CD4-positive, alpha-beta memory T cell (primary cell): Measurements from ENCODE around the gene ADAM33. TPM values are rescaled to one million over a fixed set of nuclear protein-coding genes. Genes with fewer than 3 reads are reported as not detected.

Experiments used
- CTCF ChIA-PET: fragments of 350-600 bp; sonication (Branson Sonifier 250); formaldehyde crosslinking; loops from one replicate; lab custom pipeline; 2021; ENCODE audit warnings: inconsistent platforms; ENCODE audit not compliant: partially characterized antibody; lab: Charles Lee
- POLR2A ChIA-PET: fragments of 350-600 bp; sonication (Branson Sonifier 250); formaldehyde crosslinking; loops from one replicate; lab custom pipeline; 2021; ENCODE audit not compliant: partially characterized antibody; lab: Charles Lee
- DNase-seq, 5 donors: peaks; one replicate each; pipeline versions ENCODE4 v3.0.0 to v3.0.0-alpha.2; 2020 to 2022; ENCODE audit warnings: mixed read lengths in 1 of 5
- H3K27ac ChIP-seq: one replicate; pipeline ENCODE4 v1.7.0; 2013; ENCODE audit warnings: low read depth, low read length
- H3K27me3 ChIP-seq: 2 replicates; pipeline ENCODE4 v1.7.0; 2013; ENCODE audit warnings: mild to moderate bottlenecking, low read length, moderate library complexity; ENCODE audit not compliant: insufficient read depth
- H3K36me3 ChIP-seq: 2 replicates; pipeline ENCODE4 v1.7.0; 2013; ENCODE audit warnings: mild to moderate bottlenecking, low read length, moderate library complexity; ENCODE audit not compliant: insufficient read depth
- H3K4me1 ChIP-seq: 2 replicates; pipeline ENCODE4 v1.7.0; 2013; ENCODE audit warnings: mild to moderate bottlenecking, low read length, moderate library complexity; ENCODE audit not compliant: insufficient read depth
- H3K4me3 ChIP-seq, 2 donors: one replicate each; pipeline ENCODE4 v1.7.0; 2013; ENCODE audit warnings: low read length in 2 of 2, mild to moderate bottlenecking in 1 of 2
- H3K9me3 ChIP-seq, 2 donors: one replicate each; pipeline ENCODE4 v1.7.0; 2013; ENCODE audit warnings: low read length in 2 of 2, control low read depth in 1 of 2; ENCODE audit not compliant: control insufficient read depth in 1 of 2
- H3K27ac Mint-ChIP-seq, 7 donors: one replicate each; pipeline ENCODE4 v1.8.0; 2020 to 2021; ENCODE audit warnings: mixed read lengths in 7 of 7, mild to moderate bottlenecking in 6 of 7, inconsistent platforms in 3 of 7, moderate library complexity in 3 of 7
- H3K27me3 Mint-ChIP-seq, 2 donors: one replicate each; pipeline ENCODE4 v1.8.0; 2020 to 2021; ENCODE audit warnings: mixed read lengths in 2 of 2
- H3K36me3 Mint-ChIP-seq, 2 donors: one replicate each; pipeline ENCODE4 v1.8.0; 2020 to 2021; ENCODE audit warnings: mixed read lengths in 2 of 2, inconsistent platforms in 1 of 2, mild to moderate bottlenecking in 1 of 2
- H3K4me1 Mint-ChIP-seq, 4 donors: one replicate each; pipeline ENCODE4 v1.8.0; 2020 to 2021; ENCODE audit warnings: mixed read lengths in 4 of 4, mild to moderate bottlenecking in 1 of 4
- H3K4me3 Mint-ChIP-seq, 8 donors: one replicate each; pipeline ENCODE4 v1.8.0; 2020 to 2021; ENCODE audit warnings: mixed read lengths in 8 of 8, mild to moderate bottlenecking in 7 of 8, moderate library complexity in 6 of 8, inconsistent platforms in 3 of 8
- H3K9me3 Mint-ChIP-seq, 8 donors: one replicate each; pipeline ENCODE4 v1.8.0; 2020 to 2021; ENCODE audit warnings: mixed read lengths in 8 of 8, mild to moderate bottlenecking in 5 of 8, inconsistent platforms in 3 of 8, moderate library complexity in 1 of 8
- intact Hi-C: fragments of 100-400 bp; cut with micrococcal nuclease; formaldehyde crosslinking; loops from one replicate; pipeline ENCODE4 v1.15.1; 2023
- polyA plus RNA-seq, 2 donors: library from polyadenylated mRNA; unstranded; fragments of 300-500 nt; fragmentation: Illumina TruSeq; gene quantifications; one replicate each; pipeline ENCODE4 v1.2.3, GENCODE V29; 2021
- total RNA-seq, 2 experiments: library from RNA; stranded (reverse); gene quantifications; one replicate each; pipeline ENCODE4 v1.2.3, GENCODE V29; 2021

ADAM33 gene
- total and polyA plus RNA-seq, 4 experiments from 2014 or later = not detected

DNA sequence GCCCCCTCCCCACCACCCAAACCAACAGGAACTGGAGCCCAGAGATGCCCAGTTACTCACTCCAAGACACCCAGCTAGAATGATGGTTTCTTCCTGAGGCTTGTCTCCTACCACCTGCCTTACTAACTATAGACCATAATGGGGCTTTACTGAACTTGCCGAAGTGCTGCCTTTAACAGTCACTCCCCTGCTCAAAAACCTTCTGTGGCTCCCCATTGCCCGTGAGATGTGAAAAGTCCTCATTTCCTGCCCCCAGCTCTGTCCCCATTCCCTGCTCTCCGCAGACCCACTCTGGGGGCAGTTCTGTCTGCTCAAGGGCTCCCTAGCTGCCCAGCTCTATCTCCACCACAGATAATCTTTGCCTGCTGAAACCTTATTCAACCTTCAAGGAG is 25.7 kb upstream of the ADAM33 start:
- intact Hi-C loops = no loop called here
- Histone ChIP-seq H3K36me3 (no peaks in the 10 kb centered on the region), H3K4me3 (no peak overlapping the region), H3K27ac (no peak overlapping the region), H3K9me3 (no peaks in the 10 kb centered on the region), H3K4me1 (no peaks in the 10 kb centered on the region), H3K27me3 (no peaks in the 10 kb centered on the region)
- Mint-ChIP-seq H3K27me3 (peaks cover 0 to 5% of the 10 kb centered on the region in 2 donors), H3K4me1 (peaks cover 0 to 10% (median 2%) of the 10 kb centered on the region in 4 donors), H3K9me3 (no peaks in the 10 kb centered on the region), H3K36me3 (no peaks in the 10 kb centered on the region), H3K4me3 (no peak overlapping the region), H3K27ac (peak overlapping the region in 1 of 7 donors; percentile 13)
- CTCF ChIA-PET = interaction anchor here (1.0 to 2.0 kb wide), 3 partner anchors 9 to 31 kb away, joined by 3 to 6 read pairs (median 6); no protein-coding TSS in a partner anchor
- no peak for DNase-seq
- POLR2A ChIA-PET = no interaction called here

DNA sequence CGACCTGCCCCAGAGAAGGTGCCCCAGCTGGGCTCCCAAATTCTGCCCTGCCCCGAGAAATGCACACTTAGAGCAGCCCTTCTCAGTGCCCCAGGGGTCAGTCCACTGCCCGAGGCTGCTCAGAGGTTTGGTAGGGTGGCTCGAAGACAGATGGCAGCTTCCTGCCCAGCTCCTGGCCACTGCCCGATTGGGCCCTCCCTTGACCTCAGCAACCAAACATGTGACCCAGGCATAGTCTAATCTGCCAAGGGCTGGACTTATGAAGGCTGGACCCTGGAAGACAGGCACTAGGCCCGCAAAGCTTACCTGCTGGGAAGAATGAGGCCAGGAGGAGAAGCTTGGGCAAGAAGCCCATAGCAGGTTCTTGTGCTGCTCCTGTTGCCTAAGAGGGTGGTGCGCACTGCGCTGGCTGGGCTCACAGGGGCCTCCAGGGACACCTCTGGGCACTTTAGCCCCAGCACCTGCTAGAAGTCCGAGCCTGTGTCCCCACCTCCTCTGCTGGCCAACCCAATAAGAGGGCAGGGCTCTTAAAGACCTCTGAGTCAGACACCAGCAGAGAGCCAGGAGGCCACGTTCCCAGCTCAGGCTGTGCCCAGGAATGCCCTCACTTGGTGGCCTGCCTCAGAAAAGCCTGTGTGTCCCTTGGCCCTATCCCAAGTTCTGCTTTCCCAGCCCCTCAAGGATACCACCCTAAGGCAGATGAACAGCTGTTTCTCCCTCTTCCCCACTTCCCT is 25.1 kb upstream of the ADAM33 start:
- CTCF ChIA-PET = interaction anchor here (1.0 to 2.0 kb wide), 4 partner anchors 9 to 30 kb away, joined by 3 to 6 read pairs (median 5); no protein-coding TSS in a partner anchor

DNA sequence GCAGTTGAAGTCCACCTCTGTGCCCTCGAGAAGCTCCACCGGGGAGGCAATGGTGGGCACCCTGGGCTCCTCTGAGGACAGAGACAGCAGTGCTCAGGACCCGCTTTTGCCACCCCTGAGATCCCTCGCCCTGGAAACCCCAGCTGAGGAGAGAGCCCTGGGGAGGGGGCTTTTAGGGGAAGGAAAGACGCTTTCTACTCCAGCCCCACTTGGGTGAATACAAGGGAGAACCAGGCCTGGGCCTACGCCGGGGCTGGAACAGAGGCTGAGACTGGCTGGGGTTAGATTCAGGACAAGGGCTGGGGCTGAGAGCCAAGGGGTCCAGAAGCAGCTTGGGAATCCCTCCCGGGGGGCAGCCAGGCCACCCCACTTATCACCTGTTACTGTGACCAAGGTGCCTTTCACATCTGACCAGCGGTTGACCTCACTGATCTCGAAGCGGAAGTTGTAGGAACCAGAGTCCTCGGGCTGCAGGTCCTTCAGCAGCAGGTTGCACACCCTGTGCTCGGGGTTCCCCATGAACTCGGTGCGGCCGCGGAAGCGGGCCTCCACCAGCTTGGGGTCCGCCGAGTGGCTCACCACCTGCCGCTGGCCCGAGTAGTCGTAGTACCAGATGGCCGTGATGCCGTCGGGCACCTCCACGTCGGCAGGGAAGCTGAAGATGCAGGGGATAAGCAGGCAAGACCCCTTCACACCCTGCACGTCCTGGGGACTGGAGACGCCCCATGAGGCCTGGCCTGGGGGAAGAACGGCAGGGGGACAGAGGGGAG is 24.3 kb upstream of the ADAM33 start:
- no peaks in the 10 kb centered on the region for H3K9me3 Mint-ChIP-seq
- H3K4me1 ChIP-seq = no peaks in the 10 kb centered on the region
- H3K36me3 Mint-ChIP-seq = no peaks in the 10 kb centered on the region
- H3K4me3 ChIP-seq = no peak overlapping the region
- no peak overlapping the region for H3K4me3 Mint-ChIP-seq
- no peaks in the 10 kb centered on the region for H3K9me3 ChIP-seq
- H3K27ac Mint-ChIP-seq = no peak overlapping the region
- no peak overlapping the region for H3K27ac ChIP-seq
- no peaks in the 10 kb centered on the region for H3K27me3 ChIP-seq
- H3K36me3 ChIP-seq = no peaks in the 10 kb centered on the region
- DNase-seq = no peak
- ChIA-PET POLR2A (no interaction called here), CTCF (interaction anchor here (1.5 to 1.7 kb wide), 2 partner anchors 10 to 29 kb away, joined by 4 to 6 read pairs; no protein-coding TSS in a partner anchor)
- intact Hi-C loops = no loop called here
- H3K27me3 Mint-ChIP-seq = peaks cover 0 to 3% of the 10 kb centered on the region in 2 donors
- peaks cover 0 to 10% (median 2%) of the 10 kb centered on the region in 4 donors for H3K4me1 Mint-ChIP-seq

More for the DNA sequence above, 25.1 kb upstream of the ADAM33 start:
- Mint-ChIP-seq H3K4me1 (peaks cover 0 to 10% (median 2%) of the 10 kb centered on the region in 4 donors), H3K27me3 (peaks cover 0 to 5% of the 10 kb centered on the region in 2 donors), H3K27ac (no peak overlapping the region), H3K4me3 (no peak overlapping the region), H3K36me3 (no peaks in the 10 kb centered on the region), H3K9me3 (no peaks in the 10 kb centered on the region)
- Histone ChIP-seq H3K4me1 (no peaks in the 10 kb centered on the region), H3K27me3 (no peaks in the 10 kb centered on the region), H3K36me3 (no peaks in the 10 kb centered on the region), H3K27ac (no peak overlapping the region), H3K9me3 (no peaks in the 10 kb centered on the region), H3K4me3 (no peak overlapping the region)
- DNase-seq = no peak
- intact Hi-C loops = no loop called here
- POLR2A ChIA-PET = no interaction called here

DNA sequence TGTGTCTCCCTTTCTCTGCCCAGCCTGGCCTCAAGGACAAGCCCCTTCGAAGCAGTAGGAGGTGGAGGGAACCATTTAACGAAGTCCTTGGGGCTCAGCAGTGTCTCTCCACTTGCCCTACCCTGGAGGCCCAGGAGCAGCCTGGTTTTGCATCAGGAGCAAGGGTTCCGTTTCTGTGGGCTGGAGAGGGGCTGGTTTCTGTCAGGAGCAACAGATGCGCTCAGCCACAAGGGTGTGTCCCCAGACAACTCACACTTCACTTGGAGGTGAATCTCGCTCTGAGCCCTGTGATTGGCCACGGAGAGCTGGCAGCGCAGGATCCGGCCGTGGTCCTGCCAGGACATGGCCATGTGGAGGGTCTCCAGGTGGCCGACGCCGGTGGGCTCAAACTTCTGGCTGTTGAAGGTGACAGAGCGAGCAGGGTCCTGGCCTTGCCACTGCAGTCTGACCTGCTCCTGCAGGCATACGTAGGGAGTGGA is 23.7 kb upstream of the ADAM33 start:
- Mint-ChIP-seq H3K4me3 (no peak overlapping the region), H3K27ac (no peak overlapping the region), H3K9me3 (no peaks in the 10 kb centered on the region), H3K4me1 (peaks cover 0 to 10% (median 2%) of the 10 kb centered on the region in 4 donors), H3K36me3 (no peaks in the 10 kb centered on the region), H3K27me3 (peaks cover 0 to 3% of the 10 kb centered on the region in 2 donors)
- no peak for DNase-seq
- ChIA-PET POLR2A (no interaction called here), CTCF (interaction anchor here (1.5 kb wide), 1 partner anchor 11 kb away, joined by 4 read pairs; no protein-coding TSS in a partner anchor)
- no peaks in the 10 kb centered on the region for H3K9me3 ChIP-seq
- H3K36me3 ChIP-seq = no peaks in the 10 kb centered on the region
- no peaks in the 10 kb centered on the region for H3K27me3 ChIP-seq
- no peak overlapping the region for H3K4me3 ChIP-seq
- intact Hi-C loops = no loop called here
- H3K27ac ChIP-seq = no peak overlapping the region
- no peaks in the 10 kb centered on the region for H3K4me1 ChIP-seq

DNA sequence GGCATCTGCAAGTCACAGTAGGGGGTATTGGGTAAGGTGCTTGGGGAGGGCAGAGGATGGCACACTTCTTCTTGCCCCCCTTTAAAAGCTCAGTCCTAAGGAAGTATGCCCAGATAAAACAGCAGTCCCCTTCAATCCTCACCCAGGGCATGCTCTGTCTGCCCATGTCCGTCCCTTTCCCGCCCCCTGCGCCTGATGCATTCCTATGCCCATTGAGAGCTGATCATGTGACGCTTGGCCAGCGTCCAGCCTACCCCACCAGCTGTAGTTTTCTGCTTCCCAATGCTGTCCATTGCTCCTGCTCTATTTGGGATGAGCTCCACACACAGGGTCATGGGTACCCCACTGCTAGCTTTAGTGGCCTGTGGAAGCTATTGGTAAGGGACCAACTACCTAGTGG is 22.3 kb upstream of the ADAM33 start:
- H3K36me3 Mint-ChIP-seq = no peaks in the 10 kb centered on the region
- Histone ChIP-seq H3K4me3 (no peak overlapping the region), H3K4me1 (no peaks in the 10 kb centered on the region), H3K27me3 (no peaks in the 10 kb centered on the region), H3K36me3 (no peaks in the 10 kb centered on the region), H3K9me3 (no peaks in the 10 kb centered on the region), H3K27ac (no peak overlapping the region)
- no peak for DNase-seq
- CTCF ChIA-PET = interaction anchor here (0.8 kb wide), 1 partner anchor 12 kb away, joined by 3 read pairs; no protein-coding TSS in a partner anchor
- H3K4me3 Mint-ChIP-seq = no peak overlapping the region
- H3K27ac Mint-ChIP-seq = no peak overlapping the region
- H3K9me3 Mint-ChIP-seq = no peaks in the 10 kb centered on the region
- intact Hi-C loops = no loop called here
- H3K4me1 Mint-ChIP-seq = peaks cover 0 to 2% (median under 1%) of the 10 kb centered on the region in 4 donors
- H3K27me3 Mint-ChIP-seq = peaks cover 2% of the 10 kb centered on the region in 2 donors
- POLR2A ChIA-PET = no interaction called here

DNA sequence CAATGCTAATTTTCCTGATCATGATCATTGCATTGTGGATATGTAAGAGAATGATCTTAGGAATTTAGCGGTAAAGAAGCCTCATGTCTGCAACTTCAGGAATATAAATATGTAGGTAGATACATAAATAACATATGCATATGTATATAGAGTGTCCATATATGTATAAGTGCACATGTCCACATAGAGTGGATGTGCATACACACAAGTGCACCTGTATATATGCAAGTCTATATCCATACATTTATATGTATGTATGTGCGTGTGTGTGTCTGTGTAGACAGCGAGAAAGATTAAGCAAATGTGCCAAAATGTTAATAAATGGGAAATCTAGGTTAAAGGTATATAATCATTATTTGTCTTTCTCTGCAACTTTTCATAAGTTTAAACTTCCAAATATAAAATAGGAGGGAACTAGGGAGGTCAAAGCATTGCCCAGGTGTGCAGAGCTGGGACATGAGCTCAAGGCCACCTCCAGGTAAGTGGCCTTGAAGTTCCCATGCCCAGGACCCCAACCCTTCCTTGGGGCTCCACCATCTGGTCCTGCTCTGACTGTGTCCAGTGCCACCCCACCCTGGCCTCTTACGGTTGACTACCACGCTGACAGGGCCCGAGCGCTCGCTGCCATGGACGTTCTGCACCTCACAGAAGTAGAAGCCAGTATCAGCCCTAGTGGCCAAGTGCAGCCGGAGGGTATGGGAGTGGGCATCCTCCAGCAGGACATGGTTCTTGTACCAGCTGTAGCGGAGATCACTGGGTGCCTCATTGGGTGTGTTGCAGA is 21.0 kb upstream of the ADAM33 start:
- Histone ChIP-seq H3K4me3 (no peak overlapping the region), H3K4me1 (no peaks in the 10 kb centered on the region), H3K27ac (no peak overlapping the region), H3K9me3 (no peaks in the 10 kb centered on the region), H3K27me3 (no peaks in the 10 kb centered on the region), H3K36me3 (no peaks in the 10 kb centered on the region)
- intact Hi-C loops = no loop called here
- Mint-ChIP-seq H3K36me3 (no peaks in the 10 kb centered on the region), H3K9me3 (no peaks in the 10 kb centered on the region), H3K4me3 (no peak overlapping the region), H3K27ac (no peak overlapping the region), H3K27me3 (peaks cover 2 to 4% of the 10 kb centered on the region in 2 donors), H3K4me1 (no peaks in the 10 kb centered on the region)
- POLR2A ChIA-PET = no interaction called here
- CTCF ChIA-PET = interaction anchor here (1.2 kb wide), 1 partner anchor 8 kb away, joined by 4 read pairs; no protein-coding TSS in a partner anchor
- no peak for DNase-seq
